K562 (cell line): ENCODE results near the gene RECQL5. TPM values are rescaled to one million over a fixed set of nuclear protein-coding genes. Genes with fewer than 3 reads are reported as not detected.
A peak's percentile ranks its signal among the peaks of the same experiment; 100 is the strongest.

Experiments
- ATAC-seq: fragments of 200-7000 bp; cut with Tn5 transposase; 3 replicates; pipeline ENCODE4 v1.9.1; 2020; ENCODE audit warnings: moderate library complexity
- BruUV-seq: library from RNA; stranded (reverse); fragments of 400-500 nt; replicated peaks from 2 replicates; lab custom pipeline; 2021; lab: Mats Ljungman, UMichigan
- CTCF ChIA-PET: fragments of 300-600 bp; formaldehyde crosslinking; extraction: SDS; loops from one replicate; lab custom pipeline; 2021; ENCODE audit warnings: low intra/inter-chr PET ratio; lab: Yijun Ruan, JAX
- POLR2A ChIA-PET: fragments of 300-600, 350-650 bp; sonication (Branson Sonifier 250); formaldehyde crosslinking; extraction: SDS; loops from one replicate; lab custom pipeline; 2021; ENCODE audit warnings: antibody characterized with exemption, inconsistent platforms; lab: Yijun Ruan, JAX
- DNase-seq, 4 experiments: peaks; one replicate each; pipeline versions ENCODE4 v3.0.0 to v3.0.0-alpha.2; 2011 to 2018; ENCODE audit warnings: low spot score in 3 of 4, mixed read lengths in 3 of 4; ENCODE audit errors: extremely low read depth in 1 of 4
- FAIRE-seq: peaks from 2 replicates; lab custom pipeline; 2011; peaks lifted over from hg19 to GRCh38; lab: Jason Lieb, UNC
- H2AFZ ChIP-seq: 2 replicates; pipeline ENCODE4 v1.6.0; 2011; ENCODE audit warnings: low read depth, low read length, control low read depth, inconsistent platforms
- H3K27ac ChIP-seq: fragments of 200-600 bp; 3 replicates; pipeline ENCODE4 v1.8.0; 2011; ENCODE audit warnings: low read depth, mild to moderate bottlenecking, control low read depth, inconsistent platforms, low read length, moderate library complexity, mixed read lengths; ENCODE audit errors: extremely low read depth
- H3K27me3 ChIP-seq, 2 experiments: fragments of 300-600 bp in 1 of 2; 2 replicates in 1 of 2; 3 replicates in 1 of 2; pipeline versions ENCODE4 v1.6.0 to v1.8.0; 2011; ENCODE audit warnings: inconsistent platforms in 2 of 2, low read length in 2 of 2, mild to moderate bottlenecking in 1 of 2, mixed read lengths in 1 of 2, moderate library complexity in 1 of 2; ENCODE audit not compliant: control insufficient read depth in 2 of 2, insufficient read depth in 2 of 2
- H3K36me3 ChIP-seq: fragments of 300-600 bp; 3 replicates; pipeline ENCODE4 v1.8.0; 2011; ENCODE audit warnings: mild to moderate bottlenecking, low read length, inconsistent platforms; ENCODE audit not compliant: control insufficient read depth, insufficient read depth
- H3K4me1 ChIP-seq, 2 experiments: fragments of 200-600 bp in 1 of 2; replicated peaks in 1 of 2; 2 replicates in 1 of 2; 3 replicates in 1 of 2; pipeline versions ENCODE4 v1.5.1 to v1.8.0; 2011; ENCODE audit warnings: inconsistent platforms in 2 of 2, low read length in 2 of 2, mild to moderate bottlenecking in 1 of 2, mixed read lengths in 1 of 2, moderate library complexity in 1 of 2; ENCODE audit not compliant: control insufficient read depth in 2 of 2, insufficient read depth in 2 of 2
- H3K4me2 ChIP-seq: 2 replicates; pipeline ENCODE4 v1.6.1; 2011; ENCODE audit warnings: low read length, control low read depth, inconsistent platforms, mixed read lengths; ENCODE audit not compliant: insufficient read depth
- H3K4me3 ChIP-seq: fragments of 200-600 bp; sonication (generic), shearing (Covaris generic); 2 replicates; pipeline ENCODE4 v1.5.1; 2016; ENCODE audit warnings: control low read depth, inconsistent platforms
- H3K79me2 ChIP-seq: fragments of 200-600 bp; 3 replicates; pipeline ENCODE4 v1.8.0; 2011; ENCODE audit warnings: low read length, inconsistent platforms; ENCODE audit not compliant: control insufficient read depth, insufficient read depth
- H3K9ac ChIP-seq, 2 experiments: 2 replicates each; pipeline versions ENCODE4 v1.6.0 to v1.6.1; 2011; ENCODE audit warnings: low read depth in 2 of 2, low read length in 2 of 2, control low read depth in 1 of 2, inconsistent platforms in 1 of 2, mild to moderate bottlenecking in 1 of 2, mixed read lengths in 1 of 2; ENCODE audit not compliant: insufficient read depth in 1 of 2
- H3K9me1 ChIP-seq: one replicate; pipeline ENCODE4 v1.6.0; 2011; ENCODE audit warnings: inconsistent platforms, mild to moderate bottlenecking, low read length, moderate library complexity; ENCODE audit not compliant: control insufficient read depth, insufficient read depth
- H3K9me3 ChIP-seq: replicated peaks from 2 replicates; pipeline ENCODE4 v1.5.1; 2011; ENCODE audit warnings: low read depth, low read length, inconsistent platforms; ENCODE audit not compliant: control insufficient read depth, insufficient read depth
- H4K20me1 ChIP-seq: replicated peaks from 2 replicates; pipeline ENCODE4 v1.6.1; 2011; ENCODE audit warnings: low read length, inconsistent platforms, mixed read lengths; ENCODE audit not compliant: control insufficient read depth, insufficient read depth
- ATF3 ChIP-seq, 2 experiments: fragments of 450-650 bp in 1 of 2; sonication (generic) in 1 of 2; formaldehyde crosslinking in 1 of 2; IDR thresholded peaks in 1 of 2; conservative IDR thresholded peaks in 1 of 2; 2 replicates each; pipeline versions ENCODE4 v1.6.1 to v1.8.1; 2016 to 2023; ENCODE audit warnings: mild to moderate bottlenecking in 2 of 2, moderate library complexity in 2 of 2, inconsistent platforms in 1 of 2, missing genetic modification reagents in 1 of 2
- GTF2F1 ChIP-seq: IDR thresholded peaks from 2 replicates; pipeline ENCODE4 v1.6.1; 2011; ENCODE audit warnings: low read depth, low read length, improper control_type of control experiment
- POLR2AphosphoS2 ChIP-seq: IDR thresholded peaks from 2 replicates; pipeline ENCODE4 v1.6.1; 2012; ENCODE audit warnings: low read length, improper control_type of control experiment
- SRSF9 ChIP-seq: fragments of 200-400 bp; formaldehyde crosslinking; IDR thresholded peaks from 2 replicates; pipeline ENCODE4 v1.6.1; 2017; ENCODE audit warnings: low read depth, low read length, borderline replicate concordance
- ZFP36 ChIP-seq: fragments of 150-350 bp; IDR thresholded peaks from 2 replicates; pipeline ENCODE4 v1.6.1; 2018; ENCODE audit warnings: low read length, low read depth; ENCODE audit not compliant: partially characterized antibody
- ZNF143 ChIP-seq: sonication (generic); formaldehyde crosslinking; IDR thresholded peaks from 2 replicates; pipeline ENCODE4 v1.9.0; 2022; ENCODE audit warnings: mild to moderate bottlenecking, missing genetic modification reagents
- ZNF512 ChIP-seq: IDR thresholded peaks from 2 replicates; pipeline ENCODE4 v1.6.1; 2016; ENCODE audit warnings: missing genetic modification characterization, missing compliant biosample characterization
- WGBS: fragments of 100-300 bp; shearing (Covaris generic); methylation state at CpG from one replicate; pipeline ENCODE4 v1.1.6; 2016; ENCODE audit warnings: low coverage, mixed read lengths; ENCODE audit not compliant: insufficient coverage; ENCODE audit errors: missing lambda C conversion rate; 5-methylcytosine and 5-hydroxymethylcytosine counted together
- in situ Hi-C: fragments of 300-500 bp; cut with MboI; formaldehyde crosslinking; loops from 4 replicates; pipeline ENCODE4 v1.15.0; 2018; ENCODE audit warnings: inconsistent platforms, mixed read lengths
- intact Hi-C: fragments of 100-400 bp; cut with micrococcal nuclease; formaldehyde crosslinking; loops from 2 replicates; pipeline ENCODE4 v1.14.2; 2022
- polyA plus RNA-seq, 8 experiments: library from polyadenylated mRNA; depleted of rRNA in 4 of 8; stranded (reverse) in 5 of 8; unstranded in 3 of 8; fragments of >200 nt; fragmentation: Nextera tagmentation in 2 of 8; fragmentation: Illumina TruSeq in 1 of 8; extraction: Ambion mirVana in 2 of 8; extraction: Trizol in 1 of 8; gene quantifications; 2 replicates each; pipeline versions ENCODE4 v1.2.1 to v1.2.3, GENCODE V29; 2011 to 2014; ENCODE audit warnings: inconsistent platforms in 1 of 8, missing spikeins in 1 of 8
- total RNA-seq, 7 experiments: library from RNA; depleted of rRNA in 6 of 7; stranded (reverse); fragments of >200 nt in 6 of 7; fragmentation: Illumina TruSeq in 2 of 7; extraction: Trizol in 2 of 7; gene quantifications; 2 replicates each; pipeline versions ENCODE4 v1.2.1 to v1.2.3, GENCODE V29; 2011 to 2021; ENCODE audit warnings: low replicate concordance in 1 of 7
- TF ChIP-seq, protein P1 (sequence below): sonication (generic); formaldehyde crosslinking; IDR thresholded peaks from 2 replicates; pipeline ENCODE4 v1.8.0; 2022; ENCODE audit warnings: missing genetic modification reagents, mild to moderate bottlenecking, moderate library complexity, borderline replicate concordance

The RECQL5 gene
- total and polyA plus RNA-seq, 9 of the 15 experiments (the other 6 are each of a cell fraction or from before 2014, with no cell fraction given): 4.1 to 34.8 (median 16.4) TPM

GRCh38 chr17:75595284-75595919 is 71.6 kb downstream of the RECQL5 start:
- CTCF ChIA-PET: no interaction called here
- no TSS peak for BruUV-seq
- DNase-seq (no peak), ATAC-seq (0 out of 3 replicates have a peak, but pooled peaks have one; percentile 12), FAIRE-seq (no peak)
- peak overlapping the region in 1 of 2 experiments; percentile 36; a peak in 1 of 4 replicates for H3K9ac ChIP-seq
- no peaks in the 10 kb centered on the region for H3K36me3 ChIP-seq
- no peak overlapping the region for H2AFZ ChIP-seq
- WGBS: 5% methylated on average over 13 of the region's 13 CpGs
- no peak overlapping the region for H3K27ac ChIP-seq
- no peaks in the 10 kb centered on the region for H4K20me1 ChIP-seq
- no peaks in the 10 kb centered on the region for H3K9me3 ChIP-seq
- peaks cover 4 to 27% of the 10 kb centered on the region in 2 experiments; a peak in 4 of 5 replicates for H3K27me3 ChIP-seq
- H3K4me2 ChIP-seq: no peak overlapping the region
- peaks cover 0 to 25% of the 10 kb centered on the region in 2 experiments; a peak in 2 of 5 replicates for H3K4me1 ChIP-seq
- in situ Hi-C loops: no loop called here
- TF ChIP-seq ZFP36 (peak; percentile 36), GTF2F1 (no peak)
- TF ChIP-seq, all 486 proteins: peak for 1
- H3K4me3 ChIP-seq: no peak overlapping the region
- H3K9me1 ChIP-seq: no peaks in the 10 kb centered on the region
- H3K79me2 ChIP-seq: no peaks in the 10 kb centered on the region
- intact Hi-C loops: no loop called here
- POLR2A ChIA-PET: interaction anchor here (0.6 kb wide), 1 partner anchor 592 kb away, joined by 3 read pairs; no protein-coding TSS in a partner anchor

DNA sequence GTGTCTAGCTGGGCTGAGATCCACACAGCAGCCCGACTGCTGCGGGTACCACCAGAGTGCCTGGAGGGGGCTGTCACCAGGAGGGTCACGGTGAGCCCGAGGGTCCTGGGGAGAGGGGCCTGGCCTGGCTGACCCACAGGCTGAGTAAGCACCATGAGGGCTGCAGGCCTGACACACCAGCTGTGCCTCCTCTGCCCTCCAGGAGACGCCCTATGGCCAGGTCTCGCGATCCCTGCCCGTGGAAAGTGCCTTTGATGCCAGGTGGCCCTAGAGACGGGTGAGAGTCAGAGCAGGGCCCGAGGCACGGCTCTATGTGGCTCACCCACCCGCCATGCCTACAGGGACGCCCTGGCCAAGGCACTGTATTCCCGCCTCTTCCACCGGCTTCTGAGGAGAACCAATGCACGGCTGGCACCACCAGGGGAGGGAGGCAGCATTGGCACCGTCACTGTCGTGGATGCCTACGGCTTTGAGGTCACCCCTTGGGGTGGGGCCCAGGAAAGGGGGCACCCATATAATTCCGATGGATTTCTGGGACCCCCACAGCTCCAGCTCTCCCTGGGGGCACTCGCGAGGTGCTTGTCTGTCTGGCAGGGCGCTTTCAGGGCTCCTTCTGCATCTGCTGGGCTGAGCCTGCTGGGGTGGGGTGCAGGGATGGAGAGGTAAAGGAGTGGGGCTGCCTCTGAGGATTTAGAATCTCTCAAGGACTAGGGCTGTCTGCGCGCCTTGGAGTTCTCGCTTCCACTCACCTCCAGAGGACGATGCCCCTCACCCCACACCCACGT is 72.3 kb downstream of the RECQL5 start:
- WGBS: 32% methylated on average over 23 of the region's 28 CpGs
- BruUV-seq: no TSS peak
- Histone ChIP-seq H3K4me1 (peaks cover 2 to 31% of the 10 kb centered on the region in 2 experiments; a peak in 2 of 5 replicates), H3K79me2 (no peaks in the 10 kb centered on the region), H3K9ac (no peak overlapping the region)
- in situ Hi-C loops: no loop called here
- CTCF ChIA-PET: no interaction called here
- FAIRE-seq: no peak
- TF ChIP-seq ZNF143 (CRISPR knock-in tag) (no peak), POLR2AphosphoS2 (no peak), ATF3 (IDR thresholded peaks at IDR 0.05) (no peak), ATF3 (CRISPR knock-in tag; conservative IDR thresholded peaks at IDR 0.05) (no peak), SRSF9 (no peak), ZNF512 (tag) (no peak)
- TF ChIP-seq, protein P1, sequence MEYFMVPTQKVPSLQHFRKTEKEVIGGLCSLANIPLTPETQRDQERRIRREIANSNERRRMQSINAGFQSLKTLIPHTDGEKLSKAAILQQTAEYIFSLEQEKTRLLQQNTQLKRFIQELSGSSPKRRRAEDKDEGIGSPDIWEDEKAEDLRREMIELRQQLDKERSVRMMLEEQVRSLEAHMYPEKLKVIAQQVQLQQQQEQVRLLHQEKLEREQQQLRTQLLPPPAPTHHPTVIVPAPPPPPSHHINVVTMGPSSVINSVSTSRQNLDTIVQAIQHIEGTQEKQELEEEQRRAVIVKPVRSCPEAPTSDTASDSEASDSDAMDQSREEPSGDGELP: peak; percentile 21; the same call in 1 of the 2 replicates
- TF ChIP-seq, all 486 proteins: peak for 1
- Histone ChIP-seq H3K36me3 (no peaks in the 10 kb centered on the region), H3K27me3 (peaks cover 4 to 27% of the 10 kb centered on the region in 2 experiments; a peak in 4 of 5 replicates), H3K27ac (no peak overlapping the region), H4K20me1 (no peaks in the 10 kb centered on the region), H2AFZ (no peak overlapping the region), H3K9me1 (no peaks in the 10 kb centered on the region), H3K4me3 (no peak overlapping the region), H3K9me3 (no peaks in the 10 kb centered on the region), H3K4me2 (no peak overlapping the region)
- intact Hi-C loops: no loop called here
- DNase-seq: no peak
- no peak for ATAC-seq
- POLR2A ChIA-PET: interaction anchor here (0.6 kb wide), 2 partner anchors 12 to 132 kb away, joined by 3 to 4 read pairs; no protein-coding TSS in a partner anchor
